ENCODE data around the gene ABCC11. TPM values are rescaled to one million over a fixed set of nuclear protein-coding genes. Genes with fewer than 3 reads are reported as not detected.

Gene ABCC11
- total RNA-seq, 2 experiments from 2014 or later = 0.14 to 0.16 TPM

DNA sequence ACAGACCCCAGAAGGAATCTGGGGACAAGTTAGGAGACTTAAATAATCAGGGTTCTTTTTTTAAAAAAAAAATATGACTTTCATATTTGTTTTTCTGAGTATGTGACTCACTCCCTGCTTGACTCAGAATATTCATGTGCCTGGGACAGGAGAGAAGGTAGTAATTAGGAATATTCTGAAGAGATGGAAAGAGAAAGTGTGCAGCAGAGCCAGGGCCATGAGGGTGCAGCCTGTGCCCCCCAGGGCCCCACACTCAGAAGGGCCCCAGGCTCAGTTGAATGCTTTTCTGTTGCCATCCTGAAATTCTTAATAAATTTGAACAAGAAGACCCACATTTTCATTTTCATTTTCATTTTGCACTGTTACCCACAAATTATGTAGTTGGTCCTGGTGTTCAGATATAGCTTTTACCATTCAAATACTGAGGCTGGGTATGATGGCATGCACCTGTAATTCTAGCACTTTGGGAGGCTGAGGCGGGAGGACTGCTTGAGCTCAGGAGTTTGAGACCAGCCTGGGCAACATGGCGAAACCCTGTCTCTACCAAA, 14.8 kb downstream of the ABCC11 start:
- Mint-ChIP-seq H3K27me3 (peaks cover 3% of the 10 kb centered on the region), H3K27ac (peak overlapping the region; percentile 82), H3K36me3 (no peaks in the 10 kb centered on the region), H3K4me1 (peaks cover 17% of the 10 kb centered on the region), H3K9me3 (no peaks in the 10 kb centered on the region), H3K4me3 (peak overlapping the region; percentile 15)
- peak; percentile 21 for DNase-seq

DNA sequence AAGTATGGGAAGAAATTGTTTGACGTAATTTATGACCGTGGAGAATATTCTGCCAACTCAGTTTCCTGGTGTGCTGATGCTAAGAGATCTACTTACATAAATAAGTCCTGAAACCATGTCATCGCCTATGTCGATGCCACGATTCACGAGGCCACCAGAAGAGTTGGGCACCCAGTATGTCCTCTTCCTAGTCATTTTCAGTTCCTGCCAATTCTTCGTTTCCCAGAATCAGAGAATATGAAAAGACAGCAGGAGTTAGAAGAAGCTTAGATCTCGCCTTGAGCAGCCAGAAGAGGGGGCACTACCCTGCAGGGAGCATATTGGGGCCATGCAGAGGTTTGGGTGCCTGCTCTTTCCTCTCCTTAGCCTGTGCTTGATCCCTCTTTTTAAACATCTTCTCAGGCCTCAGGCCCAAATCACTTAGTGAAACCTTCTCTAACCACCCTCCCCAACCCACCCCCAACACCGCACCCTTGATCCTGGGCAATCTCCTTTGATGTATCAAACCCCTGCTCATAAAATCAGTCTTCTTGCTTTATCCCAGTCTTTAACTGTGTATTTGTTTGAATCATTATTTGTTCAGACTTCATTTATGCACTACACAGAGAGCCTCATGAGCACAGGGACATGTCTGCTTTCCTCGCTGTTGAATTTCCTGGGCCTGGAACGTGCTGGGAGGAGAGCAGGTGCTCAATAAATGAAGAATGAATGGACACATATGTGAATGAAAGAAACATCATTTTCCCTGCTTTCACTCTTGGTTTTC, 15.4 kb downstream of the ABCC11 start:
- Mint-ChIP-seq H3K4me1 (peaks cover 17% of the 10 kb centered on the region), H3K36me3 (no peaks in the 10 kb centered on the region), H3K9me3 (no peaks in the 10 kb centered on the region), H3K27ac (peak overlapping the region; percentile 82), H3K4me3 (peak overlapping the region; percentile 15), H3K27me3 (peaks cover 3% of the 10 kb centered on the region)
- peak; percentile 39 for DNase-seq

DNA sequence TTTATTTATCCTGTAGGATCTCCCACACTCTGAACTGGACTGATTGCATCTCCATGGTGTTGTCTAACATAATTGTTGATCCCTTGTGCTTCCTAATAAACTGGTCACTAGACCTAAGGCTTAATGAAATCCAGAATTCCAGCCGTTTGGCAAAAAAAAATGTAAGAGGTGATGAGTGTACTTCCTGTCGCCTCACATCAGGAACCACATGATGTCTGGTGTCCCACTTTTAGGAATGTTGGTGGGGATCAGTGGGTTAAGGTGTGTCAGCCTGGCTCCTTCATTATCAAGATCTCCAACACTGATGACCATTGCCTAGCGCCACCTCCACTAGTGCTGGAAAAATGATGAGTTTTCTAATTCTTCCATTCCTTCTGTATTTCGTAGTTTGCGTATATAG, 21.9 kb downstream of the ABCC11 start:
- peaks cover 4% of the 10 kb centered on the region for H3K4me1 Mint-ChIP-seq
- no peak overlapping the region for H3K4me3 Mint-ChIP-seq
- DNase-seq = no peak

DNA sequence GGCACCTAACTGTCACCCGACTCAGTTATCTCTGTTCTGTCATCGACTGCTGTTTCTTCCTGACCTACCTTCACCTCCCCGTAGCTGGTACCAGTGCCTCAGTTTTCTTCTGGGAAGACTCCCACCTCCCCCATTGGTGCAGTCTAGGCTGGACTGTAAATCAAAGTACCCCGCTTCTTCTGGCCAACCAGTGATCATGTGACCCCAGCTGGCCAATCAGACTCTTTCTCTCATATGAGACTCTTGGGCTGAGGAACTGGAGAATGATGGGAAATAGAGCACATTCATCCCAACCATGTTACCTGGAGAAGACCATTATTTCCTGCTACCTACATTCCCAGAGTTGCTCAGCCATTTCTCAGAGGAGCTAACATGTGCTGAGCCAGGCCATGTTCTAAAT, 23.8 kb downstream of the ABCC11 start:
- peaks cover 4% of the 10 kb centered on the region for H3K4me1 Mint-ChIP-seq
- H3K9me3 Mint-ChIP-seq = peaks cover 2% of the 10 kb centered on the region
- peaks cover 3% of the 10 kb centered on the region for H3K27me3 Mint-ChIP-seq
- no peak overlapping the region for H3K4me3 Mint-ChIP-seq
- H3K27ac Mint-ChIP-seq = no peak overlapping the region
- DNase-seq = no peak
- no peaks in the 10 kb centered on the region for H3K36me3 Mint-ChIP-seq

More for the DNA sequence above, 21.9 kb downstream of the ABCC11 start:
- H3K36me3 Mint-ChIP-seq = no peaks in the 10 kb centered on the region
- H3K27me3 Mint-ChIP-seq = peaks cover 3% of the 10 kb centered on the region
- H3K9me3 Mint-ChIP-seq = no peaks in the 10 kb centered on the region
- H3K27ac Mint-ChIP-seq = no peak overlapping the region

DNA sequence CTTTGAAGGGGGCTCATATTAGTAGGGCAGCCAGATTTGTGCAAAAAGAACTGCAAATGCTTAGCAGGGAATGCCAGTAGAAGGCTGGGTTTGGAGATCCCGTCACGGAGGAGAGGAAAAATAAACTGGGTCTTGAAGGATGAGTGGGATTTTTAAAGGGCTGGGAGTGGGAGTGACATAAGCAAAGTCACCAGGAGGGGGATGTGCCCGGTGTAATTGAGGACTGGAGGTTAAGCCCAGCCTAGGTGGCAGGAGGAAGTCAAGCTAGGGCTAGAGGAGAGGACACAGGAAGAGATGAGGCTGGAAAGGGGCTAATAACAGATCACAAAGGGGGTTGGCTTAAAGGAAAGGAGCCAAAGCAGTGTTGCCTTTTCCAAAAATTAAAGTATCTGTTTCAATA, 26.4 kb downstream of the ABCC11 start:
- Mint-ChIP-seq H3K27ac (no peak overlapping the region), H3K9me3 (peaks cover 2% of the 10 kb centered on the region), H3K36me3 (no peaks in the 10 kb centered on the region), H3K4me1 (peaks cover 4% of the 10 kb centered on the region), H3K4me3 (no peak overlapping the region), H3K27me3 (no peaks in the 10 kb centered on the region)
- DNase-seq = no peak

DNA sequence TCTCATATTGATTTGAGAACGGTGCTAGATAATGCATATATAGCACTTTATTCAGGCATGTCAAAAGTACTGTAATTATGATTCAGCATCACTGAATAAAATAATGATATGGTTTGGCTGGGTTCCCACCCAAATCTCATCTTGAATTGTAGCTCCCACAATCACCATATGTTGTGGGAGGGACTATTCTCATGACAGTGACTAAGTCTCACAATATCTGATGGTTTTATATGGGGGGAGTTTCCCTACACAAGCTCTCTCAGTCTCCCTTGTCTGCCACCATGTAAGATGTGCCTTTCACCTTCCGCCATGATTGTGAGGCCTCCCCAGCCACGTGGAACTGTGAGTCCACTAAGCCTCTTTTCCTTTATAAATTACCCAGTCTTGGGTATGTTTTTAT, 28.9 kb downstream of the ABCC11 start:
- Mint-ChIP-seq H3K4me3 (no peak overlapping the region), H3K27me3 (no peaks in the 10 kb centered on the region), H3K27ac (no peak overlapping the region), H3K4me1 (peaks cover 4% of the 10 kb centered on the region), H3K9me3 (peaks cover 2% of the 10 kb centered on the region), H3K36me3 (no peaks in the 10 kb centered on the region)
- no peak for DNase-seq

DNA sequence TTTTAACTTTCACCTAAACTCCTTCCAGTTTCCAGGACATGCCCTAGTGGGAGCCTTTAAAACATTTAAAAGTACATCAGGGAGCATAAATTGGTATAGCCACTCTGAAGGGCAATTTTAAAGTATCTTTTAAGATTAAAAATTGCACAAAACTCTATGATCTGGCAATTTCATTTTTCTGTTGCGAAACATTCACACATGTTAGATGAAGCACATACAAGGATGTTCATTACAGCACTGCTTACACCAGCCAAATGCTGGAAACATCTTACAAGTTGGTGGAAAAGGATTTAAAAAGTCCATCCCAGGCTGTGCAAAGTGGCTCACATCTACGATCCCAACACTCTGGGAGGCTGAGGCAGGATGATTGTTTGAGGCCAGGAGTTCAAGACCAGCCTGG, 29.6 kb downstream of the ABCC11 start:
- H3K9me3 Mint-ChIP-seq = peaks cover 2% of the 10 kb centered on the region
- DNase-seq = no peak
- no peak overlapping the region for H3K4me3 Mint-ChIP-seq
- no peaks in the 10 kb centered on the region for H3K27me3 Mint-ChIP-seq
- H3K27ac Mint-ChIP-seq = no peak overlapping the region
- H3K36me3 Mint-ChIP-seq = no peaks in the 10 kb centered on the region
- peaks cover 4% of the 10 kb centered on the region for H3K4me1 Mint-ChIP-seq

DNA sequence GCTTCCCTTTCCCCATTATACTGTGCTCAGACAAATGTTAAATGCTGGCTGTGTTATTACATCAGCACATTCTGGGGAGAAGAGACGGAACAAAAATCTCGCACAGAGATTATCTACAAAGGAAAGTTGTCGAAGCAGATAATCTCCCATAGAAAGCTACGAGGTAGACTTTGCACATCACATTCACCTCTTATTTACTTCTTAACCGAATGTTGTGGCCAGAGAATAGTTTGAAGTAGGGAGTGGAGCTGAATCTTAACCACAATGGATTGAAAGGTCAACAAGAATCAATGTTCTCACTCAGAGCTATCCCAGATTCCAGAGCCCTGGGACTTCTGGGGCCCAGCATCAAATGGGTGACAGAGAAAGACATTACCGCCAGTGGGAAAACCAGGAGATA, 31.6 kb downstream of the ABCC11 start:
- no peaks in the 10 kb centered on the region for H3K4me1 Mint-ChIP-seq
- H3K36me3 Mint-ChIP-seq = no peaks in the 10 kb centered on the region
- no peak overlapping the region for H3K4me3 Mint-ChIP-seq
- DNase-seq = no peak
- H3K27ac Mint-ChIP-seq = no peak overlapping the region
- peaks cover 2% of the 10 kb centered on the region for H3K9me3 Mint-ChIP-seq
- no peaks in the 10 kb centered on the region for H3K27me3 Mint-ChIP-seq

DNA sequence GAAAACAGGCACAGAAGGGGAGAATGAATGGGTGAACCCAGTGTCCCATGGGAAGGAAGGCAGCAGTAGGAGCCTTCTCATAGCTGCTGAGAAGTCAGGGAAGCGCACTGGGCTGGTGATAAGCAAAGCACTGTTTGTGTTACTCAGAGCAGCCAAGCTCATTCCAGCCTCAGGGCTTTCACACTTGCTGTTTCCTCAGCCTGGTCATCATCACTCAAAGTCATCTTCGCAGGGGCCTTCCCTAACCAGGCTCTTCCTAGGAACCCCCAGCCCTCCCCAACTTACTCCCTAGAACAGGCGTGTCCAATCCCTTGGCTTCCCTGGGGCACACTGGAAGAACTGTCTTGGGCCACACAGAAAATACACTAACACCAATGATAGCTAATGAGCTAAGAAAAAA, 35.3 kb downstream of the ABCC11 start:
- no peak overlapping the region for H3K27ac Mint-ChIP-seq
- no peaks in the 10 kb centered on the region for H3K36me3 Mint-ChIP-seq
- H3K4me3 Mint-ChIP-seq = no peak overlapping the region
- peaks cover 5% of the 10 kb centered on the region for H3K27me3 Mint-ChIP-seq
- DNase-seq = no peak
- H3K4me1 Mint-ChIP-seq = no peaks in the 10 kb centered on the region
- H3K9me3 Mint-ChIP-seq = no peaks in the 10 kb centered on the region

DNA sequence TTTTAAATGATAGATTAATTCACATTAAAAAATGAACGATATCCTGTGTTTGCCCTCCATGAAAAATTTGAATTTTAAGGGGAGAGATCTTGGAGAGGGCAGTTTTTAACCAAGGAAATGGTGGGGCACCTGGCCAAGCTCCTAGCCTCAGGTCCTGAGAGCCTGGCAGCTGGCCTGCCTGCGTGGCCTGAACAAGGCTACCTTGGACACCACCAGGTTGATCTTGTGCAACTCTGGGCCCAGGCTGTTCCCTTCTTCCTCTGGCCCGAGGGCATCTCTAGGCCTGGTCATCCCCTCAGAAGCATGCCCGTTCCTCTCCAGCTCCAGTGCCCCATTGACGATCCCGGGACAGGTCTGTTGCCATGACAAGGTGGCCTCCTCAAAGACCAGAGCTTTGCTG, 36.6 kb downstream of the ABCC11 start:
- DNase-seq = no peak
- Mint-ChIP-seq H3K27me3 (peaks cover 13% of the 10 kb centered on the region), H3K4me3 (no peak overlapping the region), H3K9me3 (no peaks in the 10 kb centered on the region), H3K27ac (no peak overlapping the region), H3K4me1 (no peaks in the 10 kb centered on the region), H3K36me3 (no peaks in the 10 kb centered on the region)

DNA sequence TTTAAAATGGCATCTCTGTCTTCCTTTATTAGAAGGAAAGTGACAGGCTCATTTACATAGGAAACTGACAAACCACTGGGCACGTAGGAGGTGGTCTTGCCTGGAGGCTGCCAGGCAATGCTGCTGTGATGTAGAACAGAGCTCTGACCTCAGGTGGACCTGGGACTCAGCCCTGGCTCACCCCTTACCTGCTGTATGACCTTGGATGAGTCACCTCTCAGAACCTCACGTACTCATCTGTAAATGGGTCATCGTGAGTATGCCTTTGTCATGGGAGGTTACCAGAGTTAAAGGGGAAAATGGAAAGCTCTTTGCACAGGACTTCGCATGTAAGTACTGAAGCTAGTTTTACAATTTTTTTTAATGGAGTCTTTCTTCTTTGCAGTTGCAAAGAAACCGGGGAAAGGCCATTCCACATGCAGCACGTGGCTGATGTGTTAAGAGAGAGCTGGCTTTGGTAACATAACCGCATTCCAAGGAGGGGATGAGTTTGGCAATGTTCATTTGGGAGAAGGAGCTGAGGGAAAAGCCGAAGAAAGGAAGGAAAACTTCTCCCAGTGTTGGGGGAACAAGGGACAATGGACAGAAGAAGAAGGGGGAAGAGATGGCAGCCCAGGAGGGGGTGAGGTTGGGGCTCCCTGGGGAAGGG, 40.6 kb downstream of the ABCC11 start:
- Mint-ChIP-seq H3K36me3 (no peaks in the 10 kb centered on the region), H3K9me3 (no peaks in the 10 kb centered on the region), H3K4me3 (no peak overlapping the region), H3K4me1 (no peaks in the 10 kb centered on the region), H3K27ac (no peak overlapping the region), H3K27me3 (peaks cover 13% of the 10 kb centered on the region)
- DNase-seq = no peak

DNA sequence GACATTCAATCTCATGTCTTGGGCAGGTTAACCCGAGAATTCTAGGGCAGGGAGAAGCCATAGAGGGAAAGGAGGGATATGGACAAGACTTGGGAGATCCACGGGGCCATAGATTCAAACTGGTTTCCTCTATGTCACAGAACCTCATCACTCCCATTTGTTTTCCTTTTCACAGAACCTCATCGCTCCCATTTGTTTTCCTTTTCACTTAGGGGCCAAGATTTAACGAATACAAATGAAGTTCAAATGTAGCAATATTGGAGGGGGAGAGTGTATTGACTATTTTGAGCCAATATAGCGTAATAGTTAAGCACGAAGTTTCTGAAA, 42.6 kb downstream of the ABCC11 start:
- no peak for DNase-seq
- Mint-ChIP-seq H3K9me3 (no peaks in the 10 kb centered on the region), H3K27me3 (peaks cover 13% of the 10 kb centered on the region), H3K36me3 (no peaks in the 10 kb centered on the region), H3K4me3 (no peak overlapping the region), H3K27ac (no peak overlapping the region), H3K4me1 (no peaks in the 10 kb centered on the region)

DNA sequence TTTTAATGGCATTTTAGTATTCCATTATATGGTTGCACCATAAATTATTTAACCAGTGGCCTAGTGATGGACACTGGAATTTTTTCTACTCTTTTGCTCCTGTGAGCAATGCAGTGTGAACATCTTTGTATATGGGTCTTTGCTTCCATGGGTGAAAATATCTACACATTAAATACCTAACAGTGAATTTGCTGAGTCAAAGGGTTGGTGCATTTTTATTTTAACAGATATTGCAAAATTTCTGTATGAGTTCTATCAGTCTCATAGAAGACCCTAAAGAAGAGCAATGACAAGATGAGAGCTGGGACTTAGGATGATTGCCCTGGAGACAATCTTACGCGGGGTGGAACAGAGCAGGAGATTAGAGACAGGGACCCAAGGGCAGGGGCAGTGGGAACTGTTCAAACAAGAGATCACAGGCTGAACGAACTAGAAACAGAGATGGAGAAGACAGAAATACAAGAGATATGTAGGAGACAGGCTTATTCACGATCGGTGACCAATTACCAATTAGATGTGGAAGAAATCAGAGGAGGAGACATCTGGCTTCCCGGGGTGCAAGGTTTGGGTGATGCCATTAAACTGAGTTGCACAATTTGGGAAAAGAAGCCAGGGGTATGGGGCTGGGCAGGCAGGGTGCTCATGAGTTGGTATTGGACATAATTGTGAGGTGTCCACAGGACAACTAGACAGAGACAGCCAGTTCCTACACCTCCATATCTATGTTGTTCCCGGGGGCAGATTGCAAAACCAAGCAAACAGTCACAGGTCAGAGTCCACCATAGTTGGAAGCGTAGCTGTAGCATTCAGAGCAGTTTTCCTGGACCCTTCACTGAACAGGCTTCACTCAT, 43.1 kb downstream of the ABCC11 start:
- no peak for DNase-seq
- no peaks in the 10 kb centered on the region for H3K4me1 Mint-ChIP-seq
- no peak overlapping the region for H3K27ac Mint-ChIP-seq
- peaks cover 13% of the 10 kb centered on the region for H3K27me3 Mint-ChIP-seq
- H3K36me3 Mint-ChIP-seq = no peaks in the 10 kb centered on the region
- no peak overlapping the region for H3K4me3 Mint-ChIP-seq
- H3K9me3 Mint-ChIP-seq = no peaks in the 10 kb centered on the region

DNA sequence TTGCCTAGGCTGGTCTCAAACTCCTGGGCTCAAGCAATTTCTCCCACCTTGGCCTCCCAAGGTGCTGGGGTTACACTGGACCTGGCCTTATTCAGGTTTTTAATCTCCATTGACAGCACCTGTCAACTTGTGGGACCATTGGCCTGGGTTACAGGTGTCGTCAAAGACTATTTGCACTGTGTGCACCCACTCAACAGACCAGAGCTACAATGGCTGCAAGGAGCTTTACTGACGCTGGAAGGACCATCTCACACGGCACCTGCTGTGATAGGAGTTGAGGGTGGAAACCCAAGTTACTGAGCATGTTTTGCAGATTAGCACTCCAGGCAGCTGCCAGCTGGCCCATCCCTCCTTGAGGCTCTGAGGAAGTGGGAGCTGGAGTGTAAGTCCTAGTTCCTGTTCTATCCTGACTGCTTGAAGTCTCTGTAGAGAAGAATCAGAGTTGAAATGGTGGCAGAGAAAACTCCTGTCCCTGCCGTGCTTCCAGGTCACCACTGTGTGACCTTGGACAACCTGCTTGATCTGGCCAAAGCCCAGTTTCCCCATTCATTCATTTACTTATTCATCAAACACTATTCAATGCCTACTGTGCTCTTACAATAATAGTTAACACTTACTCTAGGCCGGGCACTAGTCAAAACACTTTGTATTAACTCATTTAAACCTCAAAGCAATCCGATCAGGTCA, 45.7 kb downstream of the ABCC11 start:
- DNase-seq = no peak
- H3K4me1 Mint-ChIP-seq = no peaks in the 10 kb centered on the region
- no peak overlapping the region for H3K4me3 Mint-ChIP-seq
- H3K36me3 Mint-ChIP-seq = no peaks in the 10 kb centered on the region
- H3K27me3 Mint-ChIP-seq = peaks cover 4% of the 10 kb centered on the region
- H3K27ac Mint-ChIP-seq = no peak overlapping the region
- H3K9me3 Mint-ChIP-seq = no peaks in the 10 kb centered on the region

DNA sequence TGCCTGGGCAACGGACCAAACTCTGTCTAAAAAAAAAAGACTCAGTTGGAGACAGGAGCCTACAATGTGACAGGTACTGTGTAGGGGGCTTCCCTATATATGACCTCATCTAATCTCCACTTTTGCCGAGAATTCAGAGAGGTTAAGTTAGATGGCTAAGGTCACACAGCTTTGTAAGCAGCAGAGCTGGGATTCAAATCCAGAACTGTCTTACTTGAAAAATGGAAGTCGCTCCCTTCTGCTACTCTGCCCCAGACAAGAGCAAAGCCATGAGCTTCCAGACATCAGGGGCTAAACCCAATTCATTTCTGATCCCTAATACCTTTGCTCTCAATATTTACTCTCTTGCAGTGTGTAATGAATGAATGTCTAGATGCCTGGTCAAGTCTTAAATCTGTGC, 50.0 kb downstream of the ABCC11 start:
- H3K36me3 Mint-ChIP-seq = no peaks in the 10 kb centered on the region
- H3K4me1 Mint-ChIP-seq = no peaks in the 10 kb centered on the region
- H3K27ac Mint-ChIP-seq = no peak overlapping the region
- H3K4me3 Mint-ChIP-seq = no peak overlapping the region
- H3K27me3 Mint-ChIP-seq = no peaks in the 10 kb centered on the region
- DNase-seq = no peak
- H3K9me3 Mint-ChIP-seq = no peaks in the 10 kb centered on the region
